GM06990 (cell line): ENCODE results near the gene VRK2.
"Not testable (repeated sequence)": the region's sequence is repeated elsewhere in the genome, so short reads cannot be mapped to it uniquely, and the experiment has no call there.

Source experiments
- DNase-seq: peaks from one replicate; pipeline ENCODE4 v3.0.0-alpha.2; 2011; ENCODE audit not compliant: insufficient read length; ENCODE audit errors: extremely low read depth
- H3K27me3 ChIP-seq: replicated peaks from 2 replicates; pipeline ENCODE4 v1.6.0; 2011; ENCODE audit warnings: low read length; ENCODE audit not compliant: control insufficient read depth, insufficient read depth
- H3K36me3 ChIP-seq: 2 replicates; pipeline ENCODE4 v1.5.1; 2011; ENCODE audit warnings: low read length; ENCODE audit not compliant: control insufficient read depth, insufficient read depth
- H3K4me3 ChIP-seq: replicated peaks from 2 replicates; pipeline ENCODE4 v1.5.1; 2011; ENCODE audit warnings: low read depth, mild to moderate bottlenecking, control low read depth, low read length
- TF ChIP-seq, protein P1 (sequence below): IDR thresholded peaks from 2 replicates; pipeline ENCODE4 v1.5.1; 2011; ENCODE audit warnings: low read length, control low read depth, mild to moderate bottlenecking, inconsistent platforms; ENCODE audit not compliant: insufficient read depth, poor library complexity, severe bottlenecking

Gene VRK2

GRCh38 chr2:58157754-58158153 is 111.1 kb downstream of the VRK2 start:
- TF ChIP-seq, protein P1, sequence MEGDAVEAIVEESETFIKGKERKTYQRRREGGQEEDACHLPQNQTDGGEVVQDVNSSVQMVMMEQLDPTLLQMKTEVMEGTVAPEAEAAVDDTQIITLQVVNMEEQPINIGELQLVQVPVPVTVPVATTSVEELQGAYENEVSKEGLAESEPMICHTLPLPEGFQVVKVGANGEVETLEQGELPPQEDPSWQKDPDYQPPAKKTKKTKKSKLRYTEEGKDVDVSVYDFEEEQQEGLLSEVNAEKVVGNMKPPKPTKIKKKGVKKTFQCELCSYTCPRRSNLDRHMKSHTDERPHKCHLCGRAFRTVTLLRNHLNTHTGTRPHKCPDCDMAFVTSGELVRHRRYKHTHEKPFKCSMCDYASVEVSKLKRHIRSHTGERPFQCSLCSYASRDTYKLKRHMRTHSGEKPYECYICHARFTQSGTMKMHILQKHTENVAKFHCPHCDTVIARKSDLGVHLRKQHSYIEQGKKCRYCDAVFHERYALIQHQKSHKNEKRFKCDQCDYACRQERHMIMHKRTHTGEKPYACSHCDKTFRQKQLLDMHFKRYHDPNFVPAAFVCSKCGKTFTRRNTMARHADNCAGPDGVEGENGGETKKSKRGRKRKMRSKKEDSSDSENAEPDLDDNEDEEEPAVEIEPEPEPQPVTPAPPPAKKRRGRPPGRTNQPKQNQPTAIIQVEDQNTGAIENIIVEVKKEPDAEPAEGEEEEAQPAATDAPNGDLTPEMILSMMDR, result no peak
- peaks cover 6% of the 10 kb centered on the region for H3K36me3 ChIP-seq
- H3K27me3 ChIP-seq, result no peaks in the 10 kb centered on the region
- no peak for DNase-seq
- no peak overlapping the region for H3K4me3 ChIP-seq

- TF ChIP-seq, protein P1, result no peak
- Histone ChIP-seq H3K27me3 (no peaks in the 10 kb centered on the region), H3K36me3 (peaks cover 6% of the 10 kb centered on the region), H3K4me3 (no peak overlapping the region)
- no peak for DNase-seq
These were observed 111.9 kb downstream of the VRK2 start for GRCh38 chr2:58158481-58158880.

GRCh38 chr2:58163913-58164312 is 117.3 kb downstream of the VRK2 start:
- peaks cover 2% of the 10 kb centered on the region; the same call in 1 of the 2 replicates for H3K36me3 ChIP-seq

GRCh38 chr2:58168130-58168529 is 121.5 kb downstream of the VRK2 start:
- DNase-seq, H3K4me3 ChIP-seq, H3K27me3 ChIP-seq, H3K36me3 ChIP-seq: not testable (repeated sequence)

More at GRCh38 chr2:58163913-58164312, 117.3 kb downstream of the VRK2 start:
- Histone ChIP-seq H3K27me3 (no peaks in the 10 kb centered on the region), H3K4me3 (no peak overlapping the region)
- DNase-seq, result no peak
- TF ChIP-seq, protein P1, result no peak

GRCh38 chr2:58169845-58170244 is 123.2 kb downstream of the VRK2 start:
- DNase-seq, H3K27me3 ChIP-seq, H3K36me3 ChIP-seq, H3K4me3 ChIP-seq: not testable (repeated sequence)

GRCh38 chr2:58170334-58170933 is 123.8 kb downstream of the VRK2 start:
- H3K36me3 ChIP-seq, DNase-seq, H3K4me3 ChIP-seq, H3K27me3 ChIP-seq: not testable (repeated sequence)

- not testable (repeated sequence) for H3K4me3 ChIP-seq, DNase-seq, H3K27me3 ChIP-seq, H3K36me3 ChIP-seq
These were observed 125.2 kb downstream of the VRK2 start for GRCh38 chr2:58171831-58172230.

- not testable (repeated sequence) for DNase-seq, H3K36me3 ChIP-seq, H3K27me3 ChIP-seq, H3K4me3 ChIP-seq
These were observed 130.6 kb downstream of the VRK2 start for GRCh38 chr2:58177187-58177586.

GRCh38 chr2:58180175-58180574 is 133.6 kb downstream of the VRK2 start:
- H3K4me3 ChIP-seq, DNase-seq, H3K27me3 ChIP-seq, H3K36me3 ChIP-seq: not testable (repeated sequence)
